Measurements from ENCODE around the gene BRD1. TPM values are rescaled to one million over a fixed set of nuclear protein-coding genes. Genes with fewer than 3 reads are reported as not detected.

Gene BRD1
- total RNA-seq, 1 donor = 23.5 TPM

- Histone ChIP-seq H3K27me3 (ENCODE audit: insufficient read depth, low read length) (peaks cover 51% of the 10 kb centered on the region), H3K4me2 (ENCODE audit: insufficient read depth, low read length) (no peak overlapping the region), H3K36me3 (ENCODE audit: insufficient read depth, low read length) (no peaks in the 10 kb centered on the region), H3K79me2 (ENCODE audit: insufficient read depth, low read length) (no peaks in the 10 kb centered on the region), H2AFZ (ENCODE audit: low read length) (no peak overlapping the region), H4K20me1 (ENCODE audit: insufficient read depth, low read length) (no peaks in the 10 kb centered on the region), H3K27ac (ENCODE audit: low read depth, low read length) (no peak overlapping the region), H3K4me3 (ENCODE audit: insufficient read depth, low read length) (no peak overlapping the region), H3K4me1 (ENCODE audit: insufficient read depth, low read length) (no peaks in the 10 kb centered on the region), H3K9me3 (ENCODE audit: low read depth, low read length) (no peaks in the 10 kb centered on the region)
- TF ChIP-seq CTCF (IDR thresholded peaks at IDR 0.05; ENCODE audit: extremely low read depth, low read depth, low read length) = no peak
- peak; percentile 70 for DNase-seq (ENCODE audit: insufficient read length, low spot score, missing footprints)
Observed at GRCh38 chr22:49845666-49846459, 18.2 kb upstream of the BRD1 start.

- Histone ChIP-seq H3K27me3 (ENCODE audit: insufficient read depth, low read length) (peaks cover 45% of the 10 kb centered on the region), H3K4me3 (ENCODE audit: insufficient read depth, low read length) (no peak overlapping the region)
Observed at GRCh38 chr22:49845241-49845640, 17.6 kb upstream of the BRD1 start.

GRCh38 chr22:49838771-49839717, 11.4 kb upstream of the BRD1 start:
- no peaks in the 10 kb centered on the region for H3K9me3 ChIP-seq (ENCODE audit: low read depth, low read length)
- H3K4me2 ChIP-seq (ENCODE audit: insufficient read depth, low read length) = no peak overlapping the region
- H3K79me2 ChIP-seq (ENCODE audit: insufficient read depth, low read length) = no peaks in the 10 kb centered on the region
- no peak for TF ChIP-seq CTCF (IDR thresholded peaks at IDR 0.05; ENCODE audit: extremely low read depth, low read depth, low read length)
- peak; percentile 56 for DNase-seq (ENCODE audit: insufficient read length, low spot score, missing footprints)
- no peaks in the 10 kb centered on the region for H3K36me3 ChIP-seq (ENCODE audit: insufficient read depth, low read length)
- no peak overlapping the region for H2AFZ ChIP-seq (ENCODE audit: low read length)
- H3K27ac ChIP-seq (ENCODE audit: low read depth, low read length) = no peak overlapping the region
- H3K27me3 ChIP-seq (ENCODE audit: insufficient read depth, low read length) = no peaks in the 10 kb centered on the region
- H4K20me1 ChIP-seq (ENCODE audit: insufficient read depth, low read length) = no peaks in the 10 kb centered on the region
- no peaks in the 10 kb centered on the region for H3K4me1 ChIP-seq (ENCODE audit: insufficient read depth, low read length)
- no peak overlapping the region for H3K4me3 ChIP-seq (ENCODE audit: insufficient read depth, low read length)

More at GRCh38 chr22:49845241-49845640, 17.6 kb upstream of the BRD1 start:
- H3K9me3 ChIP-seq (ENCODE audit: low read depth, low read length) = no peaks in the 10 kb centered on the region
- H3K27ac ChIP-seq (ENCODE audit: low read depth, low read length) = no peak overlapping the region
- H3K79me2 ChIP-seq (ENCODE audit: insufficient read depth, low read length) = no peaks in the 10 kb centered on the region
- H4K20me1 ChIP-seq (ENCODE audit: insufficient read depth, low read length) = no peaks in the 10 kb centered on the region
- H3K36me3 ChIP-seq (ENCODE audit: insufficient read depth, low read length) = no peaks in the 10 kb centered on the region
- H3K4me1 ChIP-seq (ENCODE audit: insufficient read depth, low read length) = no peaks in the 10 kb centered on the region
- no peak overlapping the region for H3K4me2 ChIP-seq (ENCODE audit: insufficient read depth, low read length)
- no peak for DNase-seq (ENCODE audit: insufficient read length, low spot score, missing footprints)
- TF ChIP-seq CTCF (IDR thresholded peaks at IDR 0.05; ENCODE audit: extremely low read depth, low read depth, low read length) = no peak
- no peak overlapping the region for H2AFZ ChIP-seq (ENCODE audit: low read length)

Data from osteoblast (primary cell).